HepG2 (cell line): ENCODE results near the gene SEPTIN12. TPM values are rescaled to one million over a fixed set of nuclear protein-coding genes. Genes with fewer than 3 reads are reported as not detected.
A peak's percentile ranks its signal among the peaks of the same experiment; 100 is the strongest.

ENCODE experiments used
- ELF3 ChIP-seq: IDR thresholded peaks from 2 replicates; pipeline ENCODE4 v1.6.1; 2016; ENCODE audit warnings: missing genetic modification reagents, missing compliant biosample characterization
- GTF3A ChIP-seq: sonication (generic); formaldehyde crosslinking; conservative IDR thresholded peaks from 2 replicates; pipeline ENCODE4 v1.4.0; 2020; ENCODE audit warnings: mild to moderate bottlenecking, missing genetic modification reagents
- MED8 ChIP-seq: sonication (generic); formaldehyde crosslinking; IDR thresholded peaks from 2 replicates; pipeline ENCODE4 v1.8.1; 2023; ENCODE audit warnings: mild to moderate bottlenecking, missing genetic modification reagents; ENCODE audit not compliant: insufficient replicate concordance
- MLXIP ChIP-seq: sonication (generic); formaldehyde crosslinking; IDR thresholded peaks from 2 replicates; pipeline ENCODE4 v1.9.0; 2021; ENCODE audit warnings: missing genetic modification reagents, borderline replicate concordance
- MYC ChIP-seq: sonication (generic); formaldehyde crosslinking; IDR thresholded peaks from 2 replicates; pipeline ENCODE4 v1.9.0; 2021; ENCODE audit warnings: missing genetic modification reagents, borderline replicate concordance
- NFIC ChIP-seq: IDR thresholded peaks from 2 replicates; pipeline ENCODE4 v1.6.1; 2012; ENCODE audit warnings: mild to moderate bottlenecking, low read length, inconsistent platforms
- NFYB ChIP-seq: sonication (generic); formaldehyde crosslinking; IDR thresholded peaks from 2 replicates; pipeline ENCODE4 v1.4.0; 2020; ENCODE audit warnings: missing genetic modification reagents
- TAF1 ChIP-seq: sonication (generic); formaldehyde crosslinking; IDR thresholded peaks from 2 replicates; pipeline ENCODE4 v1.4.0; 2020; ENCODE audit warnings: missing genetic modification reagents
- ZBTB40 ChIP-seq, 2 experiments: fragments of 450-650 bp in 1 of 2; sonication (generic) in 1 of 2; formaldehyde crosslinking in 1 of 2; IDR thresholded peaks; 2 replicates each; pipeline versions ENCODE4 v1.6.1 to v1.8.0; 2016 to 2022; ENCODE audit warnings: antibody characterized with exemption in 1 of 2, mild to moderate bottlenecking in 1 of 2, missing genetic modification reagents in 1 of 2
- ZFX ChIP-seq: sonication (generic); formaldehyde crosslinking; IDR thresholded peaks from 2 replicates; pipeline ENCODE4 v1.4.0; 2020; ENCODE audit warnings: mild to moderate bottlenecking, low read depth, missing genetic modification reagents, moderate library complexity
- ZNF350 ChIP-seq: sonication (generic); formaldehyde crosslinking; IDR thresholded peaks from 2 replicates; pipeline ENCODE4 v1.4.0; 2020; ENCODE audit warnings: mild to moderate bottlenecking, low read depth, missing genetic modification reagents, borderline replicate concordance
- polyA plus RNA-seq, 8 experiments: library from polyadenylated mRNA; depleted of rRNA in 3 of 8; stranded (reverse) in 7 of 8; unstranded in 1 of 8; fragments of >200 nt; fragmentation: Illumina TruSeq in 4 of 8; extraction: Trizol in 4 of 8; gene quantifications; 2 replicates each; pipeline versions ENCODE4 v1.2.1 to v1.2.3, GENCODE V29; 2011 to 2016; ENCODE audit warnings: low read depth in 4 of 8, missing spikeins in 1 of 8, mixed read lengths in 1 of 8; ENCODE audit not compliant: insufficient read depth in 1 of 8
- total RNA-seq, 5 experiments: library from RNA; depleted of rRNA; stranded (reverse); fragments of >200 nt; fragmentation: Illumina TruSeq; extraction: Trizol; gene quantifications; 2 replicates each; pipeline ENCODE4 v1.2.3, GENCODE V29; 2016; ENCODE audit warnings: low read depth in 1 of 5

Gene SEPTIN12
- total and polyA plus RNA-seq, 2 of the 13 experiments (the other 11 are each of a cell fraction or from before 2014, with no cell fraction given): 0.22 TPM; not detected in 1

- TF ChIP-seq ZBTB40 (IDR thresholded peaks at IDR 0.05) (peak; percentile 44), ZBTB40 (CRISPR knock-in tag; IDR thresholded peaks at IDR 0.05) (peak; percentile 54; the same call in 1 of the 2 replicates), MLXIP (CRISPR knock-in tag) (0 out of 2 replicates have a peak, but pooled peaks have one; percentile 41), TAF1 (CRISPR knock-in tag) (peak; percentile 66), NFYB (CRISPR knock-in tag) (peak; percentile 88), GTF3A (CRISPR knock-in tag) (no peak; the same call in 1 of the 2 replicates), ZNF350 (CRISPR knock-in tag) (0 out of 2 replicates have a peak, but pooled peaks have one; percentile 0), ELF3 (peak; percentile 82; the same call in 1 of the 2 replicates), MYC (CRISPR knock-in tag) (peak; percentile 91), NFIC (no peak), ZFX (peak; percentile 94), MED8 (CRISPR knock-in tag) (peak; percentile 17)
These were observed 53.9 kb downstream of the SEPTIN12 start, which contains the start of the genes ANKS3 and DNAAF8 (continued) for GRCh38 chr16:4734063-4734729.
